Loucy (cell line): ENCODE results near the gene P2RY2.

Source experiments
- H2AFZ ChIP-seq: fragments of 200-600 bp; sonication (generic); 2 replicates; pipeline ENCODE4 v1.6.0; 2016; ENCODE audit warnings: antibody characterized with exemption, mild to moderate bottlenecking, low read length, moderate library complexity
- H3F3A ChIP-seq: fragments of 200-600 bp; 2 replicates; pipeline ENCODE4 v1.6.0; 2016; ENCODE audit warnings: antibody characterized with exemption, low read depth, mild to moderate bottlenecking
- H3K27me3 ChIP-seq: fragments of 200-600 bp; sonication (generic); 2 replicates; pipeline ENCODE4 v1.6.1; 2014; ENCODE audit warnings: low read length, mild to moderate bottlenecking; ENCODE audit not compliant: insufficient read depth, poor library complexity, severe bottlenecking
- H3K36me3 ChIP-seq: fragments of 200-600 bp; sonication (generic); 2 replicates; pipeline ENCODE4 v1.6.1; 2016; ENCODE audit warnings: low read length; ENCODE audit not compliant: insufficient read depth
- H3K4me1 ChIP-seq: fragments of 200-600 bp; sonication (generic); 2 replicates; pipeline ENCODE4 v1.5.1; 2014; ENCODE audit warnings: low read length, mild to moderate bottlenecking; ENCODE audit not compliant: insufficient read depth, poor library complexity, severe bottlenecking
- H3K4me2 ChIP-seq: fragments of 200-600 bp; sonication (generic); 2 replicates; pipeline ENCODE4 v1.6.0; 2014; ENCODE audit warnings: antibody characterized with exemption, low read length, low read depth, mild to moderate bottlenecking; ENCODE audit not compliant: poor library complexity, severe bottlenecking
- H3K4me3 ChIP-seq: fragments of 200-600 bp; sonication (generic); 2 replicates; pipeline ENCODE4 v1.5.1; 2014; ENCODE audit warnings: low read length, mild to moderate bottlenecking, mixed read lengths; ENCODE audit not compliant: poor library complexity, severe bottlenecking
- H3K79me2 ChIP-seq: fragments of 200-600 bp; sonication (generic); 2 replicates; pipeline ENCODE4 v1.6.1; 2014; ENCODE audit warnings: low read length; ENCODE audit not compliant: insufficient read depth
- H3K9ac ChIP-seq: fragments of 200-600 bp; sonication (generic); 2 replicates; pipeline ENCODE4 v1.6.0; 2014; ENCODE audit warnings: mild to moderate bottlenecking, low read depth, low read length, moderate library complexity; ENCODE audit not compliant: poor library complexity, severe bottlenecking
- H3K9me2 ChIP-seq: fragments of 200-600 bp; sonication (generic); replicated peaks from 2 replicates; pipeline ENCODE4 v1.6.1; 2016; ENCODE audit warnings: low read depth, low read length, mixed read lengths
- H3K9me3 ChIP-seq: fragments of 200-600 bp; sonication (generic); 2 replicates; pipeline ENCODE4 v1.6.1; 2014; ENCODE audit warnings: mild to moderate bottlenecking, antibody characterized with exemption, low read length, low read depth; ENCODE audit not compliant: insufficient read depth
- H4K20me1 ChIP-seq: fragments of 200-600 bp; sonication (generic); 2 replicates; pipeline ENCODE4 v1.6.0; 2014; ENCODE audit warnings: antibody characterized with exemption, low read length, mild to moderate bottlenecking; ENCODE audit not compliant: insufficient read depth, poor library complexity, severe bottlenecking
- CTCF ChIP-seq: fragments of 200-600 bp; sonication (generic); conservative IDR thresholded peaks from 2 replicates; pipeline ENCODE4 v1.5.1; 2014; ENCODE audit warnings: mild to moderate bottlenecking, antibody characterized with exemption, low read length
- EZH2phosphoT487 ChIP-seq: fragments of 200-600 bp; IDR thresholded peaks from 2 replicates; pipeline ENCODE4 v1.6.1; 2018; ENCODE audit warnings: antibody characterized with exemption, mild to moderate bottlenecking, moderate library complexity, borderline replicate concordance

Gene P2RY2

GRCh38 chr11:73218106-73218829 is at the start of gene P2RY2:
Gene P2RY2 (plus strand): TSS chr11:73218281. CDS start chr11:73234160, 15,879 bp downstream.
- no peak within 1 kb of the TSS for H2AFZ ChIP-seq

GRCh38 chr11:73168925-73169579 is 49.0 kb upstream of the P2RY2 start:
- no peaks in the 10 kb centered on the region for H3F3A ChIP-seq
- no peaks in the 10 kb centered on the region for H3K36me3 ChIP-seq
- H3K9ac ChIP-seq: peak overlapping the region; percentile 37
- H2AFZ ChIP-seq: peak overlapping the region; percentile 18; the same call in 1 of the 2 replicates
- no peak overlapping the region for H3K4me2 ChIP-seq
- no peaks in the 10 kb centered on the region for H3K9me3 ChIP-seq
- no peaks in the 10 kb centered on the region for H3K79me2 ChIP-seq
- H3K4me1 ChIP-seq: peaks cover 63% of the 10 kb centered on the region
- H4K20me1 ChIP-seq: no peaks in the 10 kb centered on the region
- H3K27me3 ChIP-seq: no peaks in the 10 kb centered on the region
- TF ChIP-seq CTCF (no peak), EZH2phosphoT487 (no peak)
- no peak overlapping the region for H3K4me3 ChIP-seq
- no peaks in the 10 kb centered on the region for H3K9me2 ChIP-seq

More at GRCh38 chr11:73218106-73218829, at the start of gene P2RY2:
- Histone ChIP-seq H3K9me3 (no peaks in the 10 kb centered on the region), H3K4me3 (no peak within 1 kb of the TSS), H3K79me2 (no peaks in the 10 kb centered on the region), H4K20me1 (no peaks in the 10 kb centered on the region), H3K4me1 (peaks cover under 1% of the 10 kb centered on the region), H3K9me2 (no peaks in the 10 kb centered on the region), H3K9ac (no peak within 1 kb of the TSS), H3F3A (no peaks in the 10 kb centered on the region), H3K36me3 (no peaks in the 10 kb centered on the region), H3K4me2 (no peak within 1 kb of the TSS), H3K27me3 (no peaks in the 10 kb centered on the region)
- TF ChIP-seq CTCF (no peak), EZH2phosphoT487 (no peak)

- H3F3A ChIP-seq: no peaks in the 10 kb centered on the region
- no peaks in the 10 kb centered on the region for H3K9me2 ChIP-seq
- H3K36me3 ChIP-seq: no peaks in the 10 kb centered on the region
- H3K79me2 ChIP-seq: no peaks in the 10 kb centered on the region
- H3K27me3 ChIP-seq: no peaks in the 10 kb centered on the region
- H4K20me1 ChIP-seq: no peaks in the 10 kb centered on the region
- H3K4me2 ChIP-seq: no peak overlapping the region
- peaks cover 54% of the 10 kb centered on the region for H3K4me1 ChIP-seq
- no peak overlapping the region for H3K4me3 ChIP-seq
- no peak overlapping the region for H2AFZ ChIP-seq
- no peaks in the 10 kb centered on the region for H3K9me3 ChIP-seq
- TF ChIP-seq EZH2phosphoT487: no peak
- no peak for TF ChIP-seq CTCF
- H3K9ac ChIP-seq: peak overlapping the region; percentile 37
Measured at GRCh38 chr11:73170140-73170539, 47.9 kb upstream of the P2RY2 start.
